H9 (cell line): ENCODE results near the gene CHN2. TPM values are rescaled to one million over a fixed set of nuclear protein-coding genes. Genes with fewer than 3 reads are reported as not detected.

Experiments
- DNase-seq: peaks from one replicate; pipeline ENCODE4 v3.0.0-alpha.2; 2017
- H2AFZ ChIP-seq: one replicate; pipeline ENCODE4 v1.6.1; 2013; ENCODE audit warnings: mild to moderate bottlenecking, low read length, control low read depth, moderate library complexity
- H2AK5ac ChIP-seq: 2 replicates; pipeline ENCODE4 v1.6.1; 2013; ENCODE audit warnings: low read length, control low read depth, mixed read lengths; ENCODE audit not compliant: insufficient read length
- H2BK120ac ChIP-seq: one replicate; pipeline ENCODE4 v1.6.1; 2013; ENCODE audit warnings: low read depth, mild to moderate bottlenecking, low read length, control low read depth, inconsistent platforms; ENCODE audit not compliant: poor library complexity, severe bottlenecking
- H2BK12ac ChIP-seq: 2 replicates; pipeline ENCODE4 v1.6.1; 2013; ENCODE audit warnings: low read length, control low read depth, mixed read lengths, low read depth; ENCODE audit not compliant: insufficient read length
- H2BK15ac ChIP-seq: 2 replicates; pipeline ENCODE4 v1.6.1; 2013; ENCODE audit warnings: low read depth, low read length, control low read depth
- H2BK20ac ChIP-seq: one replicate; pipeline ENCODE4 v1.6.1; 2013; ENCODE audit warnings: low read depth, mild to moderate bottlenecking, low read length, control low read depth, inconsistent platforms; ENCODE audit not compliant: poor library complexity, severe bottlenecking
- H2BK5ac ChIP-seq: 2 replicates; pipeline ENCODE4 v1.6.1; 2013; ENCODE audit warnings: low read length, control low read depth, mixed read lengths; ENCODE audit not compliant: insufficient read length
- H3K14ac ChIP-seq: 2 replicates; pipeline ENCODE4 v1.6.1; 2013; ENCODE audit warnings: low read length, control low read depth; ENCODE audit not compliant: insufficient read depth
- H3K18ac ChIP-seq: 2 replicates; pipeline ENCODE4 v1.6.1; 2013; ENCODE audit warnings: low read depth, mild to moderate bottlenecking, mixed read lengths, low read length, control low read depth; ENCODE audit not compliant: insufficient read length
- H3K23ac ChIP-seq: 2 replicates; pipeline ENCODE4 v1.6.1; 2013; ENCODE audit warnings: low read length, control low read depth, mixed read lengths, low read depth; ENCODE audit not compliant: insufficient read length
- H3K23me2 ChIP-seq: 2 replicates; pipeline ENCODE4 v1.6.1; 2013; ENCODE audit warnings: low read depth, mild to moderate bottlenecking, mixed read lengths, low read length, control low read depth; ENCODE audit not compliant: insufficient read length, poor library complexity, severe bottlenecking
- H3K27ac ChIP-seq: 2 replicates; pipeline ENCODE4 v1.5.1; 2013; ENCODE audit warnings: low read length, control low read depth, mixed read lengths, low read depth; ENCODE audit not compliant: insufficient read length
- H3K27me3 ChIP-seq: 2 replicates; pipeline ENCODE4 v1.6.1; 2013; ENCODE audit warnings: low read length, control low read depth, inconsistent platforms; ENCODE audit not compliant: insufficient read depth
- H3K4ac ChIP-seq: 2 replicates; pipeline ENCODE4 v1.6.1; 2013; ENCODE audit warnings: low read depth, mild to moderate bottlenecking, control low read depth, inconsistent platforms, low read length, moderate library complexity
- H3K4me1 ChIP-seq: 2 replicates; pipeline ENCODE4 v1.6.1; 2013; ENCODE audit warnings: low read length, control low read depth, inconsistent platforms; ENCODE audit not compliant: insufficient read depth
- H3K4me2 ChIP-seq: 2 replicates; pipeline ENCODE4 v1.6.1; 2013; ENCODE audit warnings: low read length, control low read depth, mixed read lengths; ENCODE audit not compliant: insufficient read length, insufficient read depth
- H3K56ac ChIP-seq: 2 replicates; pipeline ENCODE4 v1.6.1; 2013; ENCODE audit warnings: low read depth, mild to moderate bottlenecking, mixed read lengths, low read length, control low read depth; ENCODE audit not compliant: insufficient read length
- H3K79me1 ChIP-seq: 2 replicates; pipeline ENCODE4 v1.6.1; 2013; ENCODE audit warnings: low read depth, mild to moderate bottlenecking, moderate library complexity, low read length, control low read depth, inconsistent platforms; ENCODE audit not compliant: insufficient read depth, poor library complexity, severe bottlenecking
- H3K79me2 ChIP-seq: 2 replicates; pipeline ENCODE4 v1.6.1; 2013; ENCODE audit warnings: low read length, control low read depth, inconsistent platforms; ENCODE audit not compliant: insufficient read depth
- H3K9ac ChIP-seq: 2 replicates; pipeline ENCODE4 v1.6.1; 2013; ENCODE audit warnings: low read length, control low read depth, mixed read lengths; ENCODE audit not compliant: insufficient read length; ENCODE audit errors: extremely low read depth
- H3K9me3 ChIP-seq: one replicate; pipeline ENCODE4 v1.6.1; 2013; ENCODE audit warnings: low read depth, low read length, inconsistent platforms; ENCODE audit not compliant: control insufficient read depth
- H3T11ph ChIP-seq: one replicate; pipeline ENCODE4 v1.6.1; 2013; ENCODE audit warnings: mild to moderate bottlenecking, low read length, control low read depth, inconsistent platforms
- H4K20me1 ChIP-seq: one replicate; pipeline ENCODE4 v1.6.1; 2013; ENCODE audit not compliant: control insufficient read depth, insufficient read length, insufficient read depth
- H4K5ac ChIP-seq: 2 replicates; pipeline ENCODE4 v1.6.1; 2013; ENCODE audit warnings: low read depth, mild to moderate bottlenecking, mixed read lengths, low read length, control low read depth; ENCODE audit not compliant: insufficient read length
- H4K8ac ChIP-seq: replicated peaks from 2 replicates; pipeline ENCODE4 v1.6.1; 2013; ENCODE audit warnings: low read length, control low read depth, mixed read lengths, low read depth; ENCODE audit not compliant: insufficient read length
- H4K91ac ChIP-seq: 2 replicates; pipeline ENCODE4 v1.6.1; 2013; ENCODE audit warnings: low read depth, mild to moderate bottlenecking, moderate library complexity, mixed read lengths, low read length, control low read depth; ENCODE audit not compliant: insufficient read length
- H3K27ac Mint-ChIP-seq, 3 experiments: 2 replicates in 2 of 3; 3 replicates in 1 of 3; pipeline ENCODE4 v1.8.0; 2020 to 2021; ENCODE audit warnings: mixed read lengths in 3 of 3, mild to moderate bottlenecking in 1 of 3, moderate library complexity in 1 of 3
- H3K27me3 Mint-ChIP-seq: 2 replicates; pipeline ENCODE4 v1.8.0; 2021; ENCODE audit warnings: low read depth, mild to moderate bottlenecking, moderate library complexity, mixed read lengths
- H3K36me3 Mint-ChIP-seq, 3 experiments: 2 replicates in 2 of 3; 3 replicates in 1 of 3; pipeline ENCODE4 v1.8.0; 2020 to 2021; ENCODE audit warnings: low read depth in 3 of 3, mixed read lengths in 3 of 3; ENCODE audit not compliant: insufficient read depth in 1 of 3
- H3K4me1 Mint-ChIP-seq, 2 experiments: 2 replicates each; pipeline ENCODE4 v1.8.0; 2020; ENCODE audit warnings: mixed read lengths in 2 of 2
- H3K4me3 Mint-ChIP-seq, 2 experiments: 2 replicates in 1 of 2; 3 replicates in 1 of 2; pipeline ENCODE4 v1.8.0; 2020 to 2021; ENCODE audit warnings: mild to moderate bottlenecking in 2 of 2, mixed read lengths in 2 of 2, moderate library complexity in 1 of 2
- H3K9me3 Mint-ChIP-seq, 2 experiments: 2 replicates in 1 of 2; 3 replicates in 1 of 2; pipeline ENCODE4 v1.8.0; 2020; ENCODE audit warnings: mild to moderate bottlenecking in 2 of 2, mixed read lengths in 2 of 2, moderate library complexity in 1 of 2
- WGBS: extraction: QIAGEN DNeasy Blood & Tissue Kit; methylation state at CpG from one replicate; pipeline ENCODE4 v1.1.7; 2013; ENCODE audit warnings: missing lambda C conversion rate, low lambda C conversion rate, mixed read lengths; ENCODE audit not compliant: insufficient read length; ENCODE audit errors: extremely low coverage; 5-methylcytosine and 5-hydroxymethylcytosine counted together
- total RNA-seq: library from RNA; stranded (reverse); gene quantifications from 2 replicates; pipeline ENCODE4 v1.2.1, GENCODE V29; 2021
- TF ChIP-seq, protein P1 (sequence below): fragments of 200-600 bp; sonication (generic); conservative IDR thresholded peaks from 3 replicates; pipeline ENCODE4 v1.8.0; 2021; ENCODE audit warnings: antibody characterized with exemption, mild to moderate bottlenecking

The CHN2 gene
- total RNA-seq, 1 experiment from 2014 or later: 3.3 TPM

DNA sequence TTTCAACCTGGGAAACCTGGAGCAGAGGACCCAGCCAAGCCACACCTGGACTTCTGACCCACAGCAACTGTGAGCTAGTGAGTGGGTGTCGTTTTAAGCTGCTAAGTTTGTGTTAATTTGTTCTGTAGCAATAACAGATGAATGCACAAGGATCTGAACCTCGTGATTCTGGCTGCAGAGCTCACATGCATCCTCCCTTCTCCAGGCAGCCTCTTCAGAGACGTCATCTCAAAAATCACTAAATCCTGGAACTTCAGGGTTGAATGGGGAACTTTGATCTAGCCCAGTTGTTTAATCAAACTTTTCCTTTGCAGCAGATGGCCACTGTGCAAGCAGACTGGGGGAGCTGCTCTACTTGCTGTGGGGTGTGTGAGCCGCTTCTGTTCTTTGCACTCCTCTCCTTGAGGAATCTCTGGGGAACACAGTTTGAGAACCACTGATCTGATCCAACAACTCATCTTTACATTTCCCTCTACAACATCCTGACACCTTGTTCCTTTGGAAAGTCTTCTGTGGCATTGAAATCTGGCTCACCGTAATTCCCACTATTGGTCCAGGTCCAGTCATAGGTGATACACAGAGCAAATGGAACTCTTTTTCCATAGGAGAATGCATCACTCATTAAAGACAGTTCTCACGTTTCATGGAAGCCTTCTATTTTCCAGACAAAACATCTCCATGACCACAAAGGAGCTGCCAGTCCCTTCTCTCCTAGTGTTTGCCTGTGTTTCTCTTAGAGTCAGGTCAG, 90.3 kb downstream of the CHN2 start:
- Histone ChIP-seq H3T11ph (no peak overlapping the region), H3K18ac (no peak overlapping the region), H2BK120ac (no peak overlapping the region), H2BK20ac (no peak overlapping the region), H3K14ac (no peak overlapping the region), H3K79me2 (no peaks in the 10 kb centered on the region), H3K56ac (no peak overlapping the region), H2AFZ (no peak overlapping the region), H3K23ac (no peak overlapping the region), H3K4ac (no peak overlapping the region), H3K9me3 (no peaks in the 10 kb centered on the region), H4K91ac (no peak overlapping the region), H3K79me1 (no peaks in the 10 kb centered on the region), H2AK5ac (no peak overlapping the region), H2BK5ac (no peak overlapping the region), H3K27ac (no peak overlapping the region), H4K8ac (no peak overlapping the region), H3K23me2 (no peaks in the 10 kb centered on the region), H4K5ac (no peak overlapping the region), H3K4me1 (peaks cover 18% of the 10 kb centered on the region), H4K20me1 (no peaks in the 10 kb centered on the region), H3K9ac (no peak overlapping the region), H2BK15ac (no peak overlapping the region), H3K4me2 (no peak overlapping the region), H2BK12ac (no peak overlapping the region), H3K27me3 (no peaks in the 10 kb centered on the region)
- Mint-ChIP-seq H3K27me3 (no peaks in the 10 kb centered on the region; the same call in none of the 2 replicates), H3K27ac (no peak overlapping the region), H3K9me3 (no peaks in the 10 kb centered on the region; a peak in 1 of 5 replicates), H3K4me3 (no peak overlapping the region), H3K4me1 (peaks cover 31 to 36% of the 10 kb centered on the region in 2 experiments), H3K36me3 (no peaks in the 10 kb centered on the region)
- WGBS: no CpG with 5 or more reads among the region's 6 CpGs
- TF ChIP-seq, protein P1, sequence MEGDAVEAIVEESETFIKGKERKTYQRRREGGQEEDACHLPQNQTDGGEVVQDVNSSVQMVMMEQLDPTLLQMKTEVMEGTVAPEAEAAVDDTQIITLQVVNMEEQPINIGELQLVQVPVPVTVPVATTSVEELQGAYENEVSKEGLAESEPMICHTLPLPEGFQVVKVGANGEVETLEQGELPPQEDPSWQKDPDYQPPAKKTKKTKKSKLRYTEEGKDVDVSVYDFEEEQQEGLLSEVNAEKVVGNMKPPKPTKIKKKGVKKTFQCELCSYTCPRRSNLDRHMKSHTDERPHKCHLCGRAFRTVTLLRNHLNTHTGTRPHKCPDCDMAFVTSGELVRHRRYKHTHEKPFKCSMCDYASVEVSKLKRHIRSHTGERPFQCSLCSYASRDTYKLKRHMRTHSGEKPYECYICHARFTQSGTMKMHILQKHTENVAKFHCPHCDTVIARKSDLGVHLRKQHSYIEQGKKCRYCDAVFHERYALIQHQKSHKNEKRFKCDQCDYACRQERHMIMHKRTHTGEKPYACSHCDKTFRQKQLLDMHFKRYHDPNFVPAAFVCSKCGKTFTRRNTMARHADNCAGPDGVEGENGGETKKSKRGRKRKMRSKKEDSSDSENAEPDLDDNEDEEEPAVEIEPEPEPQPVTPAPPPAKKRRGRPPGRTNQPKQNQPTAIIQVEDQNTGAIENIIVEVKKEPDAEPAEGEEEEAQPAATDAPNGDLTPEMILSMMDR: no peak
- DNase-seq: no peak
